HL-60 (cell line): Measurements from ENCODE around the gene ENSA.

ENCODE experiments used
- POLR2AphosphoS5 ChIP-seq: IDR thresholded peaks from 2 replicates; pipeline ENCODE4 v1.6.1; 2012; ENCODE audit warnings: low read depth
- TF ChIP-seq, protein P1 (sequence below): IDR thresholded peaks from 2 replicates; pipeline ENCODE4 v1.6.1; 2012; ENCODE audit warnings: low read depth; ENCODE audit not compliant: insufficient replicate concordance

DNA sequence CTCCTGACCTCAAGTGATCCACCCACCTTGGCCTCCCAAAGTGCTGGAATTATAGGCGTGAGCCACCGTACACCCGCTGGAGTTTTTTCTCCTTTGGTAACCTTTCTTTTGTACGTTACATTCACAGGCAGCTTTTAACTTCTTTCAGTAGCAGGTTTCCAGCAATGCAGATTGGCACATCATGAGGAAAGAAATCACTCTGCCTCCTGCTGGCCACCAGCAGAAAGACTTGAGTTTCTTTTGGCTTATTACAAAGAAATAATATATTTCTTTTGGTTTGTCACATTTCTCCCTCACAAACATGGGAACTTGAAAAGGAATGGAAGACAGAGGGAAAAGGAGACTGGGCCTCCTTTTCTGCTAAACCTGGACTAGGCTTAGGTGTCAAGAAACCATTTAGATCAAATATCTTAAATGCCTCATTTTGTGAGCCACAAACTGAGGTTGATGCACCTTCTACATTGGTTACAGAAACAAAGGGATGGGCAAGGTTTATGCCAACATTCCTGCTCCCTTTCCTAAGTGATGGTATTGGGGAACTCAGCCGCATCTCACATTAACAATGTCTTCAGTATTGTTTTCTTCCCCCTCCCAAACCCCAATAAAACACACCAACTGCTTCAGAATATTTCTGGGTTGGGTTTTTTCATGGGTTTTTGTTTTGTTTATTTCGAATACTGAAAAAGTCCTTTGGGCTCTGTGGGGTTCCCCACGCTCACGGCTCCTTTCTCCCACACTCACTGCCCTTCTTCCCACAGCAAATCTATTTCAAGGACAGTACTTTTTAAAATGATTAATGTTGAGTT, 7.7 kb downstream of the ENSA start:
- TF ChIP-seq, protein P1, sequence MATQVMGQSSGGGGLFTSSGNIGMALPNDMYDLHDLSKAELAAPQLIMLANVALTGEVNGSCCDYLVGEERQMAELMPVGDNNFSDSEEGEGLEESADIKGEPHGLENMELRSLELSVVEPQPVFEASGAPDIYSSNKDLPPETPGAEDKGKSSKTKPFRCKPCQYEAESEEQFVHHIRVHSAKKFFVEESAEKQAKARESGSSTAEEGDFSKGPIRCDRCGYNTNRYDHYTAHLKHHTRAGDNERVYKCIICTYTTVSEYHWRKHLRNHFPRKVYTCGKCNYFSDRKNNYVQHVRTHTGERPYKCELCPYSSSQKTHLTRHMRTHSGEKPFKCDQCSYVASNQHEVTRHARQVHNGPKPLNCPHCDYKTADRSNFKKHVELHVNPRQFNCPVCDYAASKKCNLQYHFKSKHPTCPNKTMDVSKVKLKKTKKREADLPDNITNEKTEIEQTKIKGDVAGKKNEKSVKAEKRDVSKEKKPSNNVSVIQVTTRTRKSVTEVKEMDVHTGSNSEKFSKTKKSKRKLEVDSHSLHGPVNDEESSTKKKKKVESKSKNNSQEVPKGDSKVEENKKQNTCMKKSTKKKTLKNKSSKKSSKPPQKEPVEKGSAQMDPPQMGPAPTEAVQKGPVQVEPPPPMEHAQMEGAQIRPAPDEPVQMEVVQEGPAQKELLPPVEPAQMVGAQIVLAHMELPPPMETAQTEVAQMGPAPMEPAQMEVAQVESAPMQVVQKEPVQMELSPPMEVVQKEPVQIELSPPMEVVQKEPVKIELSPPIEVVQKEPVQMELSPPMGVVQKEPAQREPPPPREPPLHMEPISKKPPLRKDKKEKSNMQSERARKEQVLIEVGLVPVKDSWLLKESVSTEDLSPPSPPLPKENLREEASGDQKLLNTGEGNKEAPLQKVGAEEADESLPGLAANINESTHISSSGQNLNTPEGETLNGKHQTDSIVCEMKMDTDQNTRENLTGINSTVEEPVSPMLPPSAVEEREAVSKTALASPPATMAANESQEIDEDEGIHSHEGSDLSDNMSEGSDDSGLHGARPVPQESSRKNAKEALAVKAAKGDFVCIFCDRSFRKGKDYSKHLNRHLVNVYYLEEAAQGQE = no peak
- no peak for TF ChIP-seq POLR2AphosphoS5
